Measurements from ENCODE around the gene ADAMTS17.
A peak's percentile ranks its signal among the peaks of the same experiment; 100 is the strongest.

ADAMTS17 gene

GRCh38 chr15:100121285-100121684 lies 220.5 kb downstream of the ADAMTS17 start:
- DNase-seq: no peak

- no peak for DNase-seq
Observed at GRCh38 chr15:100120111-100120510, 221.7 kb downstream of the ADAMTS17 start.

- no peak for DNase-seq
Observed at GRCh38 chr15:100118546-100118945, 223.2 kb downstream of the ADAMTS17 start.

- DNase-seq: no peak
Observed at GRCh38 chr15:100116416-100117190, 225.2 kb downstream of the ADAMTS17 start.

GRCh38 chr15:100115711-100116090 lies 226.1 kb downstream of the ADAMTS17 start:
- DNase-seq: no peak

- DNase-seq: no peak
Observed at GRCh38 chr15:100115066-100115710, 226.6 kb downstream of the ADAMTS17 start.

- DNase-seq: no peak
Observed at GRCh38 chr15:100114571-100114970, 227.2 kb downstream of the ADAMTS17 start.

GRCh38 chr15:100114100-100114499 lies 227.7 kb downstream of the ADAMTS17 start:
- DNase-seq: no peak

GRCh38 chr15:100113351-100114080 lies 228.3 kb downstream of the ADAMTS17 start:
- no peak for DNase-seq

GRCh38 chr15:100112636-100113305 lies 229.0 kb downstream of the ADAMTS17 start:
- no peak for DNase-seq

- no peak for DNase-seq
Observed at GRCh38 chr15:100112061-100112420, 229.7 kb downstream of the ADAMTS17 start.

GRCh38 chr15:100111125-100112060 lies 230.4 kb downstream of the ADAMTS17 start:
- DNase-seq: peak in 1 of 2 donors; percentile 4

GRCh38 chr15:100109486-100110035 lies 232.2 kb downstream of the ADAMTS17 start:
- DNase-seq: no peak

GRCh38 chr15:100108846-100109245 lies 232.9 kb downstream of the ADAMTS17 start:
- DNase-seq: no peak

- DNase-seq: no peak
Observed at GRCh38 chr15:100108346-100108745, 233.4 kb downstream of the ADAMTS17 start.

GRCh38 chr15:100107606-100108225 lies 234.1 kb downstream of the ADAMTS17 start:
- no peak for DNase-seq

GRCh38 chr15:100107151-100107550 lies 234.6 kb downstream of the ADAMTS17 start:
- DNase-seq: no peak

- no peak for DNase-seq
Observed at GRCh38 chr15:100106732-100107131, 235.0 kb downstream of the ADAMTS17 start.

GRCh38 chr15:100105101-100105500 lies 236.7 kb downstream of the ADAMTS17 start:
- no peak for DNase-seq

GRCh38 chr15:100104245-100104644 lies 237.5 kb downstream of the ADAMTS17 start:
- no peak for DNase-seq

- DNase-seq: no peak
Observed at GRCh38 chr15:100103828-100104227, 237.9 kb downstream of the ADAMTS17 start.
